Measurements from ENCODE around the gene AIP. TPM values are rescaled to one million over a fixed set of nuclear protein-coding genes. Genes with fewer than 3 reads are reported as not detected.

The AIP gene
- total RNA-seq, 1 donor from 2014 or later = 39.5 TPM

DNA sequence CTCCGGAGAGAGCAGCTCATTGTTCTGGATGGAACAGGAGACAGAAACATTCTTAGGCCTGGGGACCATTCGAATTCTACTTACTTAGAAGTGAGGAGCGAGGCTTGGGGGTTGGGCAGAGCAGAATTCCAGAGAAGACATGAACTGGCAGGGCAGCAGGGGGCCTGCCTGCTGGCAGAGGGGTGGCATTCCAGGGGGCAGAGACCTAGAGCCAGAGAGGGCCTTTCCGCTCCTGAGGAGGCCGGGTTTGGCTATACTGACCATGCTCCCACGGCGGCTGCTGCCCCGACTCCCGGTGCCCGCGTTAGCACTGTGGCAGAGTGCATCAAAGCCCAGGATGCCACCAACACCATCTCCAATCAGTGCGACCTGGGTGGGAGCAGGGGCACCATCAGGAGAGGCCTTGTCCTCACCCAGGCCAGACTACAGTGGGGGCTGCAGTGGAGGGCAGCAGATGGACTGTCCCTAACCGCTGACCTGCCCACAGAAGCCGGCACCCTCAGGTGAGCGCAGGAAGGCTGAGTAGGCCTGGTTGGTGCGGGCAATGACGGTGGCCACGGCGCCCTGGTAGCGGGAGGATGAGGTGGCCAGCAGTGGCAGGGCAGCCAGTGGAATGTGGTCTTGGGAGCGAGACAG lies 14.9 kb downstream of the AIP start:
- Mint-ChIP-seq H3K27me3 (peaks cover 1% of the 10 kb centered on the region), H3K27ac (no peak overlapping the region), H3K4me1 (ENCODE audit: low read depth) (no peaks in the 10 kb centered on the region), H3K4me3 (ENCODE audit: low read depth) (no peak overlapping the region), H3K9me3 (ENCODE audit: low read depth) (no peaks in the 10 kb centered on the region), H3K36me3 (ENCODE audit: insufficient read depth) (peaks cover 7% of the 10 kb centered on the region)
- TF ChIP-seq, protein P1, sequence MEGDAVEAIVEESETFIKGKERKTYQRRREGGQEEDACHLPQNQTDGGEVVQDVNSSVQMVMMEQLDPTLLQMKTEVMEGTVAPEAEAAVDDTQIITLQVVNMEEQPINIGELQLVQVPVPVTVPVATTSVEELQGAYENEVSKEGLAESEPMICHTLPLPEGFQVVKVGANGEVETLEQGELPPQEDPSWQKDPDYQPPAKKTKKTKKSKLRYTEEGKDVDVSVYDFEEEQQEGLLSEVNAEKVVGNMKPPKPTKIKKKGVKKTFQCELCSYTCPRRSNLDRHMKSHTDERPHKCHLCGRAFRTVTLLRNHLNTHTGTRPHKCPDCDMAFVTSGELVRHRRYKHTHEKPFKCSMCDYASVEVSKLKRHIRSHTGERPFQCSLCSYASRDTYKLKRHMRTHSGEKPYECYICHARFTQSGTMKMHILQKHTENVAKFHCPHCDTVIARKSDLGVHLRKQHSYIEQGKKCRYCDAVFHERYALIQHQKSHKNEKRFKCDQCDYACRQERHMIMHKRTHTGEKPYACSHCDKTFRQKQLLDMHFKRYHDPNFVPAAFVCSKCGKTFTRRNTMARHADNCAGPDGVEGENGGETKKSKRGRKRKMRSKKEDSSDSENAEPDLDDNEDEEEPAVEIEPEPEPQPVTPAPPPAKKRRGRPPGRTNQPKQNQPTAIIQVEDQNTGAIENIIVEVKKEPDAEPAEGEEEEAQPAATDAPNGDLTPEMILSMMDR (IDR thresholded peaks at IDR 0.05; ENCODE audit: unreplicated experiment) = no peak
- DNase-seq (ENCODE audit: low spot score, unreplicated experiment) = no peak

DNA sequence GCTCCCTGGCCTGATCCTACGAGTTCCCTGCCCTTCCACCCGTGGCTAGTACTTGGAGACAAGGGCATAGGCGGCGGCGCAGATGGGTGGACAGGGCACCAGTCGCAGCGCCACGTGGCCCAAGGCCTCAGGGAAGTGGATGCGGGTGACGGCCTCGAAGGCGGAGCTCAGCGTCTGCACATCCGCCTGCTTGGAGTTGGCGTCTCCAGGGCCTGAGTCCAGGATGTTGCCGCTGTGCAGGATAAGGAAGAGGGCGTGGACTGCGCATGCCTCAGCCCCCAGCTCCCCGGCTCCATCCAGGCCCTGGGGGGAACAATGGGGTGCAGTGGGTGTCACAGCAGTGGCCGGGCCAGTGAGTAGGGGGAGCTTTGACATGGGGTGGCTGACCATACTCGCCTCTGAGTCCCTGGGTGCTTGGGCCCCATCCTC lies 15.7 kb downstream of the AIP start:
- H3K4me1 Mint-ChIP-seq (ENCODE audit: low read depth) = peaks cover 5% of the 10 kb centered on the region
- no peak for DNase-seq (ENCODE audit: low spot score, unreplicated experiment)
- H3K27me3 Mint-ChIP-seq = peaks cover 5% of the 10 kb centered on the region
- no peak overlapping the region for H3K27ac Mint-ChIP-seq
- TF ChIP-seq, protein P1 (IDR thresholded peaks at IDR 0.05; ENCODE audit: unreplicated experiment) = no peak
- no peaks in the 10 kb centered on the region for H3K9me3 Mint-ChIP-seq (ENCODE audit: low read depth)
- no peak overlapping the region for H3K4me3 Mint-ChIP-seq (ENCODE audit: low read depth)
- H3K36me3 Mint-ChIP-seq (ENCODE audit: insufficient read depth) = peaks cover 9% of the 10 kb centered on the region

DNA sequence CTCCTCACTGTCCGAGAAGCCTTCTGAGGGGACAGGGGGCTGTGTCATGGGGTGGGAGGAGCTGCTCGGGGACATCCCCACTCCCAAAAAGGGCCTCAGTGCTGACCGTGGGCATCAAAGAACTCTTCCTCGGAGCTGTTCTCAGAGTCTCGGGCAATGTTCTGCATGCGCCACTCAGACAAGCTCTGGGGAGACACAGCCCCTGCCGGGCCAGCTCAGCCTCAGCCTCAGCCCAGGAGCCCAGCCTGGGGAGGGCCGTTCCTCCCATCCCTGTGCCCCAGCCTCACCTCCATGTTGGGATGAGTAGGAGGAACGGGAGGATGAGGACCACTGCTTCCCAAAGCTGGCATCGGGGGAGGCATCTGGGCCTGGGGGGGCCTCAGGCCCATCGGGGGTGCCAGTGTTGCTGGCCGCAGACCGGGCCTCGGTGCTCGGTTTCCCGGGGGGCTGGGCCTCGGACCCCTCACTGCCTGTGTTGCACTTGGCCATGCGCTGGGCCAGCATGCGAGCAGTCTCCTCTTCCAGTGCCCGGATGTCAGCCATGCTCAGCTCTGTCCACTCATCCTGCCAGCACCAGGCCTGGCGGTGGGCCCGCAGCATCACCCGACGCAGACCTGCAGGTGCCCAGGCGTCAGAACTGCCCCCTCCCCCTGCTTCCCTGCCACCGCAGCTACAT lies 17.1 kb downstream of the AIP start:
- TF ChIP-seq, protein P1 (IDR thresholded peaks at IDR 0.05; ENCODE audit: unreplicated experiment) = no peak
- Mint-ChIP-seq H3K27me3 (peaks cover 5% of the 10 kb centered on the region), H3K36me3 (ENCODE audit: insufficient read depth) (peaks cover 9% of the 10 kb centered on the region), H3K4me3 (ENCODE audit: low read depth) (no peak overlapping the region), H3K9me3 (ENCODE audit: low read depth) (no peaks in the 10 kb centered on the region), H3K4me1 (ENCODE audit: low read depth) (peaks cover 9% of the 10 kb centered on the region), H3K27ac (no peak overlapping the region)
- DNase-seq (ENCODE audit: low spot score, unreplicated experiment) = no peak

DNA sequence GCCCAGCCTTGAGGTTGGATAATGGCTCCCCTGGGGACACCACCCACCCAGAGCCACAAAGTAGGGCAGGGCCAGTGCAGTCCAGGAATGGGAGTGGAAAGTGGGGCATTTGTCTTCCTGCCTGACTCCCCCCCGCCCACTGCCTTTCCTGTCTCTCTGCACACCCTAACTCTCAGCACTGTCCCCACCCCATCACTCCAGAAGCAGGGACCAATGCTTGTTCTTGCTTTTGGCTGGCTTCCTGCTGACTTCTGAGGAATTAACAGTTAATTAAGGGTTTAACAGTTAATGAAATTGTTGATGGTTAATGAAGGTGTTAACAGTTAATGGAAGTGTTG lies 17.6 kb downstream of the AIP start:
- no peak for DNase-seq (ENCODE audit: low spot score, unreplicated experiment)
- H3K36me3 Mint-ChIP-seq (ENCODE audit: insufficient read depth) = peaks cover 9% of the 10 kb centered on the region
- H3K9me3 Mint-ChIP-seq (ENCODE audit: low read depth) = no peaks in the 10 kb centered on the region
- peaks cover 5% of the 10 kb centered on the region for H3K27me3 Mint-ChIP-seq
- TF ChIP-seq, protein P1 (IDR thresholded peaks at IDR 0.05; ENCODE audit: unreplicated experiment) = no peak
- H3K4me1 Mint-ChIP-seq (ENCODE audit: low read depth) = peaks cover 9% of the 10 kb centered on the region
- no peak overlapping the region for H3K27ac Mint-ChIP-seq
- no peak overlapping the region for H3K4me3 Mint-ChIP-seq (ENCODE audit: low read depth)

DNA sequence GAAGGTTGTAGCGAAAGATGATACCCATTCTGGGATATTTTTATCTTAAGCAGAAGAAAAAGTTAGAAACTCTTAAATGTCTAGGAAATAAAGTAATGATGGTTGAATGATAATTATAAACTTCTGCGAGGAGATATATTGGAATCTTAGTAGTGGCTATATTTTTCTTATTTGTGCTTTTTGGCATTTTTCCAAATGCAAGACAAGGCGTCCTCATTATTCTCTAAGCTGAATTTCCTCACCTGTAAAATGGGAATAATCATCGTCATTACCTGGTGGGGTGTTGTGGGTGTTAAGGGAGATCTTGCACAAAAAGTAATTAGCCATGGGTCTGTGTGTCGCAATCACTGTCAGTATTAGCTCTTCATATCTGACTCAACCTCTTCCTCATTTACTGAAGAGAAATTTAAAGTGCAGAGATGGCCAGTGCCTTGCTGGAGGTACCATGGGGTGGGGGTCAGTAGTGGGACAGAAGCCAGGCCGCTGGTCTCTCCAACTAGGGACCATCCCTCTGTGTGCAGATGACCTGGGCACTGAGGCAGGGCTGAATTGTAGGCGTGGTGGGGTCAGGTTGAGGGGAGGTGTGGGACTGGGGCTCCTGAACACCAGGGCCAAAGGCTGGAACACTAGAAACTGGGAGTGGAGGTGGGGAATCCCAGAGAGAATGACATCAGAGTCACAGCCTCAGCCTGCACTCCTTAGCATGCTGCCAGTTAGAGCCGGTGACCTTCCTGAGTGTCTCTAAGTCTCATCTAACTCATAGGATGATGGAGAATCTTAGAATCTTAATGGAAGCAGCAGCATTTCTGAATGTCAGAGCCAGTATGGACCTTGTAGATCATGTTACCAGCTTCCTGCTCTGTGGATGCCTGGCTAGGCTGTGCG lies 18.2 kb downstream of the AIP start:
- H3K4me1 Mint-ChIP-seq (ENCODE audit: low read depth) = peaks cover 11% of the 10 kb centered on the region
- no peak overlapping the region for H3K4me3 Mint-ChIP-seq (ENCODE audit: low read depth)
- H3K27ac Mint-ChIP-seq = no peak overlapping the region
- TF ChIP-seq, protein P1 (IDR thresholded peaks at IDR 0.05; ENCODE audit: unreplicated experiment) = no peak
- peaks cover 9% of the 10 kb centered on the region for H3K36me3 Mint-ChIP-seq (ENCODE audit: insufficient read depth)
- DNase-seq (ENCODE audit: low spot score, unreplicated experiment) = no peak
- H3K27me3 Mint-ChIP-seq = peaks cover 5% of the 10 kb centered on the region
- no peaks in the 10 kb centered on the region for H3K9me3 Mint-ChIP-seq (ENCODE audit: low read depth)

Measured in progenitor cell of endocrine pancreas (in vitro differentiated cells).